Measurements from ENCODE around the gene SMIM32.

SMIM32 gene

GRCh38 chr5:136228136-136228757, 35.3 kb upstream of the SMIM32 start:
- no peak overlapping the region for H3K4me3 ChIP-seq
- no peaks in the 10 kb centered on the region for H3K9me3 ChIP-seq (ENCODE audit: low read depth, low read length)
- TF ChIP-seq FOXP2 (optimal IDR thresholded peaks at IDR 0.05; ENCODE audit: control extremely low read depth, extremely low read length, insufficient read depth) (no peak), EZH2 (IDR thresholded peaks at IDR 0.05) (no peak), POLR2AphosphoS5 (IDR thresholded peaks at IDR 0.05; ENCODE audit: borderline replicate concordance, low read depth, low read length) (no peak)
- H3K9ac ChIP-seq (ENCODE audit: insufficient read length), result no peak overlapping the region
- no peak overlapping the region for H3K27ac ChIP-seq
- no peaks in the 10 kb centered on the region for H3K36me3 ChIP-seq (ENCODE audit: insufficient read depth, low read length)
- DNase-seq (ENCODE audit: low read depth, low spot score), result no peak

GRCh38 chr5:136226401-136226800, 33.4 kb upstream of the SMIM32 start:
- H3K27ac ChIP-seq, result no peak overlapping the region
- H3K4me3 ChIP-seq, result no peak overlapping the region
- DNase-seq (ENCODE audit: low read depth, low spot score), result no peak

DNA sequence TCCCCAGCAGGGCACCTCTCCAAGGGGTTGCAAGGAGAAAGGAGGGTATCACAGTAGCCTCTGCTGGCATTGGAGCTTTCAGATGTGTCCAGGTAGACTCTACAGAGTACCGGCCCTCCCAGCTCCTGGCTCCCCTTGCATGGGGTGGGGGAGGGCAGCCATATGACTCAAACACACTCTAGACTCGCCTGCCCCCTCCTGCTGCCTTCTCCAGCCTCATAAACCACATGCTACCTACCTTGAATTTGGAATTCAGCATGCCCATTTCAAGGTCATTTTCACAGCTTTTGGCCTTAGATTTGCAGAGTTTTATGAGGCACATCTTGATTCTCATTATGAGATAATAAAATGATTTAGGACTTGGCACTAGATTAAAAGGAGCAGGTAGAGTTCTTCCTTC, 32.8 kb upstream of the SMIM32 start:
- Histone ChIP-seq H3K27ac (no peak overlapping the region), H3K4me3 (no peak overlapping the region), H3K9ac (ENCODE audit: insufficient read length) (no peak overlapping the region), H3K36me3 (ENCODE audit: insufficient read depth, low read length) (no peaks in the 10 kb centered on the region), H3K9me3 (ENCODE audit: low read depth, low read length) (no peaks in the 10 kb centered on the region)
- DNase-seq (ENCODE audit: low read depth, low spot score), result no peak
- no peak for TF ChIP-seq FOXP2 (optimal IDR thresholded peaks at IDR 0.05; ENCODE audit: control extremely low read depth, extremely low read length, insufficient read depth)
- no peak for TF ChIP-seq POLR2AphosphoS5 (IDR thresholded peaks at IDR 0.05; ENCODE audit: borderline replicate concordance, low read depth, low read length)
- TF ChIP-seq EZH2 (IDR thresholded peaks at IDR 0.05), result no peak

More at GRCh38 chr5:136226401-136226800, 33.4 kb upstream of the SMIM32 start:
- Histone ChIP-seq H3K9ac (ENCODE audit: insufficient read length) (no peak overlapping the region), H3K9me3 (ENCODE audit: low read depth, low read length) (no peaks in the 10 kb centered on the region), H3K36me3 (ENCODE audit: insufficient read depth, low read length) (no peaks in the 10 kb centered on the region)
- TF ChIP-seq FOXP2 (optimal IDR thresholded peaks at IDR 0.05; ENCODE audit: control extremely low read depth, extremely low read length, insufficient read depth), result no peak
- TF ChIP-seq EZH2 (IDR thresholded peaks at IDR 0.05), result no peak
- TF ChIP-seq POLR2AphosphoS5 (IDR thresholded peaks at IDR 0.05; ENCODE audit: borderline replicate concordance, low read depth, low read length), result no peak

- H3K27ac ChIP-seq, result no peak overlapping the region
- H3K36me3 ChIP-seq (ENCODE audit: insufficient read depth, low read length), result no peaks in the 10 kb centered on the region
- no peaks in the 10 kb centered on the region for H3K9me3 ChIP-seq (ENCODE audit: low read depth, low read length)
- DNase-seq (ENCODE audit: low read depth, low spot score), result no peak
- no peak overlapping the region for H3K4me3 ChIP-seq
- H3K9ac ChIP-seq (ENCODE audit: insufficient read length), result no peak overlapping the region
- TF ChIP-seq FOXP2 (optimal IDR thresholded peaks at IDR 0.05; ENCODE audit: control extremely low read depth, extremely low read length, insufficient read depth) (no peak), EZH2 (IDR thresholded peaks at IDR 0.05) (no peak), POLR2AphosphoS5 (IDR thresholded peaks at IDR 0.05; ENCODE audit: borderline replicate concordance, low read depth, low read length) (no peak)
These were observed 29.7 kb upstream of the SMIM32 start for GRCh38 chr5:136222580-136223235.

DNA sequence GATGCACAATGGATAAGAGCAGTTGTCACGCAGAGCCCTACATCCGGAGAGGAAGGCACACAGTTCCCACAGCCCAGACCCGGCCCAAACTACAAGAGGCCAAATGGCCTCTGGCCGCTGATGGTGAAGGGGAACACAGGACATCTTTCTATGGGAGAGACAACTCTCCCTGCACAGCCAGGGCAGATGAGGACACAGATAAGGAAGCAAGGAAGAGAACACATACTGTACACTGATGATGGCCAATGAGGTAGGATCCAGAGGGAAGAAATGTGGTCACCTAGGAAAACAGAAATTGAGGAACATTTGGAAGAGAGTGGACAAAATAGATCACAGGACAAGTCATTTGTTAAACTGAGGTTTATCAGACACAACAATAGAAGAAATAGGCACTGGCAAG, 28.4 kb upstream of the SMIM32 start:
- Histone ChIP-seq H3K4me3 (no peak overlapping the region), H3K36me3 (ENCODE audit: insufficient read depth, low read length) (no peaks in the 10 kb centered on the region), H3K27ac (no peak overlapping the region), H3K9me3 (ENCODE audit: low read depth, low read length) (no peaks in the 10 kb centered on the region), H3K9ac (ENCODE audit: insufficient read length) (no peak overlapping the region)
- DNase-seq (ENCODE audit: low read depth, low spot score), result no peak
- TF ChIP-seq EZH2 (IDR thresholded peaks at IDR 0.05) (no peak), POLR2AphosphoS5 (IDR thresholded peaks at IDR 0.05; ENCODE audit: borderline replicate concordance, low read depth, low read length) (no peak), FOXP2 (optimal IDR thresholded peaks at IDR 0.05; ENCODE audit: control extremely low read depth, extremely low read length, insufficient read depth) (no peak)

DNA sequence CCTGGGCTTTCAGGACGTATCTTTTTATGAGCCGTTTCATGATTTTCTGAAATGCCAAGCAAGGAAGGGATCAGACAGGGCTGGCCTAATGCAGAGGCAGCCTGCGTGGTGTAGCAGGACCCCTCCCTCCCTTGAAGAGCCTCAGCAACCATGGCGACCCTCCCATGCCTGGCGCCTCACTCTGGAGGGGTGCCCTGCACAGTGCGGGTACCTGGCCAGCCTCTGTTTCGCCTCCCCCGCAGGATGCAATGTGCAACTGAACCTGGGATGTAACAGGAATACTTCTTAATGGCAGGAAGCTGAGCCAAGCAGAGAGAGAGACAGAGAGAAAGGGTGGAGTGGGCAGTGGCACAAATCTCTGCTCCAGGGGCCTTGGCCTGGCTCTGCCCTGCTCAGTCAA, 23.3 kb upstream of the SMIM32 start:
- TF ChIP-seq EZH2 (IDR thresholded peaks at IDR 0.05) (no peak), POLR2AphosphoS5 (IDR thresholded peaks at IDR 0.05; ENCODE audit: borderline replicate concordance, low read depth, low read length) (no peak), FOXP2 (optimal IDR thresholded peaks at IDR 0.05; ENCODE audit: control extremely low read depth, extremely low read length, insufficient read depth) (no peak)
- no peaks in the 10 kb centered on the region for H3K9me3 ChIP-seq (ENCODE audit: low read depth, low read length)
- no peak overlapping the region for H3K9ac ChIP-seq (ENCODE audit: insufficient read length)
- no peak for DNase-seq (ENCODE audit: low read depth, low spot score)
- no peak overlapping the region for H3K4me3 ChIP-seq
- no peak overlapping the region for H3K27ac ChIP-seq
- no peaks in the 10 kb centered on the region for H3K36me3 ChIP-seq (ENCODE audit: insufficient read depth, low read length)

DNA sequence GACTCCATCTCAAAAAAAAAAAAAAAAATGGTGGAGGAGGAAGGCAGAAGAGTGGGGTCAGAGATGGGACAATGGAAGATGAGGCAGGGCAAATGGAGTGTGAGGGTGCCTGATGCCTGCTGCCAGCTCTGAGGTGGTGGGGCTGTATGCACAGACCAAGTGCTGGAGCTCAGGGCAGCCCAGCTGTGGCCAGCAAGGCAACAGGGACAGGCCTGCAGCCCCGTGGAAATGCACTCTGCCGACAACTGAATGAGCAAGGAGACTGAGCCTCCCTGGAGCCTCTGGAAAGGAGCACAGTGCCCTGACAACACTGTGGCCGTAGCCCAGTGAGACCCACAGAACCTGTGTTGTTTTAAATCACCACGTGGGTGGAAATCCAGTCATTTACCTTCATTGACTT, 22.9 kb upstream of the SMIM32 start:
- no peak for TF ChIP-seq FOXP2 (optimal IDR thresholded peaks at IDR 0.05; ENCODE audit: control extremely low read depth, extremely low read length, insufficient read depth)
- H3K27ac ChIP-seq, result no peak overlapping the region
- H3K36me3 ChIP-seq (ENCODE audit: insufficient read depth, low read length), result no peaks in the 10 kb centered on the region
- H3K9me3 ChIP-seq (ENCODE audit: low read depth, low read length), result no peaks in the 10 kb centered on the region
- H3K4me3 ChIP-seq, result no peak overlapping the region
- DNase-seq (ENCODE audit: low read depth, low spot score), result no peak
- H3K9ac ChIP-seq (ENCODE audit: insufficient read length), result no peak overlapping the region

DNA sequence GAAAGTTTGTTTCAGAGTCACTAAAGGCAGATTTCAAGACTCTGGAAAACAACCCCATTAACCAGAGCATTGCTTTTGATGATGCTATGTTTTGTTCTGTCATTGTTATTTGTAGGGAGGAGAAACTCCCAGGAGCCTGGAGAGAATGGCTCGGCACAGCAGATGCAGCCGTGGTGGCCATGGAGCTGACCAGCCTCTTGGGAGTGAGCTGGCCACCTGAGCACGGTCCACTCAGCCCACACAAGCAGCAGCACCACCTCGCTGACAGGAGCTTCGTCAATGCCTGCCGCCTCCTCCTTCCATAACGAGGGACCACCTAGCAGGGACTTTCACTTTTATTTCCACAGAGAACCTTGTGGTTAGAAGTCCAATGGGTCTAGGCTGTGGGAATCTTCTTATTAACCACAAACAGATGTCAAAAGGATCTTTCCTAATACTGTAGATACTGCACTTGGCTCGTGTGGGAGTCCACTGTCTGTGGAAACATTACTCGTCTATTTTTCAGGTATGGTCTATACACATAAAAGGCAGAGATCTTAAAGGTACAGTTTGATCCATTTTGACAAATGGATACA, 21.0 kb upstream of the SMIM32 start:
- no peak for TF ChIP-seq EZH2 (IDR thresholded peaks at IDR 0.05)
- TF ChIP-seq FOXP2 (optimal IDR thresholded peaks at IDR 0.05; ENCODE audit: control extremely low read depth, extremely low read length, insufficient read depth), result no peak
- no peak for TF ChIP-seq POLR2AphosphoS5 (IDR thresholded peaks at IDR 0.05; ENCODE audit: borderline replicate concordance, low read depth, low read length)
- Histone ChIP-seq H3K36me3 (ENCODE audit: insufficient read depth, low read length) (no peaks in the 10 kb centered on the region), H3K4me3 (no peak overlapping the region), H3K9me3 (ENCODE audit: low read depth, low read length) (no peaks in the 10 kb centered on the region), H3K27ac (no peak overlapping the region), H3K9ac (ENCODE audit: insufficient read length) (no peak overlapping the region)
- DNase-seq (ENCODE audit: low read depth, low spot score), result no peak
